Activated CD8-positive, alpha-beta T cell treated with anti-CD3 and anti-CD28 coated beads for 36 hours (primary cell): ENCODE results near the gene PCF11. TPM values are rescaled to one million over a fixed set of nuclear protein-coding genes. Genes with fewer than 3 reads are reported as not detected.

Experiments
- ATAC-seq: fragments of 200-7000 bp; cut with Tn5 transposase; one replicate; pipeline ENCODE4 v1.10.0; 2021; ENCODE audit warnings: mild to moderate bottlenecking, moderate library complexity
- CTCF ChIA-PET: fragments of 350-600 bp; sonication (Branson Sonifier 250); formaldehyde crosslinking; loops from one replicate; lab custom pipeline; 2021; ENCODE audit warnings: antibody characterized with exemption; lab: Charles Lee
- POLR2A ChIA-PET: fragments of 350-600 bp; sonication (Branson Sonifier 250); formaldehyde crosslinking; loops from one replicate; lab custom pipeline; 2021; ENCODE audit warnings: antibody characterized with exemption; lab: Charles Lee
- DNase-seq: peaks from one replicate; pipeline ENCODE4 v3.0.0-alpha.2; 2020
- H3K27ac Mint-ChIP-seq: one replicate; pipeline ENCODE4 v1.8.0; 2021; ENCODE audit warnings: mild to moderate bottlenecking, mixed read lengths
- H3K27me3 Mint-ChIP-seq: one replicate; pipeline ENCODE4 v1.8.0; 2021; ENCODE audit warnings: mixed read lengths
- H3K36me3 Mint-ChIP-seq: one replicate; pipeline ENCODE4 v1.8.0; 2021; ENCODE audit warnings: low read depth, mixed read lengths
- H3K4me1 Mint-ChIP-seq: one replicate; pipeline ENCODE4 v1.8.0; 2021; ENCODE audit warnings: low read depth, mixed read lengths
- H3K4me3 Mint-ChIP-seq: one replicate; pipeline ENCODE4 v1.8.0; 2021; ENCODE audit warnings: mild to moderate bottlenecking, moderate library complexity, mixed read lengths
- H3K9me3 Mint-ChIP-seq: one replicate; pipeline ENCODE4 v1.8.0; 2021; ENCODE audit warnings: mixed read lengths
- CTCF ChIP-seq: fragments of 200-600 bp; IDR thresholded peaks from one replicate; pipeline ENCODE4 v1.8.0; 2022; ENCODE audit warnings: antibody characterized with exemption, mild to moderate bottlenecking
- intact Hi-C: fragments of 100-400 bp; cut with micrococcal nuclease; formaldehyde crosslinking; loops from one replicate; pipeline ENCODE4 v1.10.0; 2022
- total RNA-seq, 2 experiments: library from RNA; stranded (reverse); gene quantifications; one replicate each; pipeline ENCODE4 v1.2.3, GENCODE V29; 2021

PCF11 gene
- total RNA-seq, result 10 to 100 TPM; 53.9 to 55.6 TPM

DNA sequence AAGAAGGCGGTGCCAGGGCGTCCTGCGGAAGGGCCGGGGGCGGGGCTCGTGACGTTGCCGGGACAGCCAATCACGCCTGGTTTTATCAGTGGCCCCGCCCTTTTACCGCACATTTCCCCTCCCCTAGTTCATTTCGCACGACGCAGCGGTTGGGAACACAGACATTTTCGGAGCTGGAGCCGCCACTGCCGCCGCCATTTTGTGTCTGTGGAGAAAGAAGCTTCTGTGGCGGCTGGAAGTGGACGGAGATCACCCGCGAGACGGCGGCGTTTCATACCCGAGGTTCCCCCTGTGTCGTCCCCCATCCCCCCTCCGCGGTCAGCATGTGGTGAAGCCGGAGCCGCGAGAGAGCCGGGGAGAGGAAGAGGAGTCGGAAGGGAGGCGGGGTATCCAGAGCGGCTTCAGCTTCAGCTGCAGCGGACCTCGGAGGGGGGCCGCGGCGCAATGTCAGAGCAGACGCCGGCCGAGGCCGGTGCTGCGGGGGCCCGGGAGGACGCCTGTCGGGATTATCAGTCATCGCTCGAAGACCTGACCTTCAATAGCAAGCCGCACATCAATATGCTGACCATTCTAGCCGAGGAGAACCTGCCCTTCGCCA lies at the start of gene PCF11:
TSS of gene PCF11 (plus strand) at position 136 of the 598 bp plus-strand sequence. CDS start at position 445, 309 bp downstream.
- no peak for DNase-seq
- Mint-ChIP-seq H3K4me1 (peaks cover 27% of the 10 kb centered on the region), H3K4me3 (peak within 1 kb of the TSS; percentile 100), H3K27ac (peak within 1 kb of the TSS; percentile 100), H3K27me3 (no peaks in the 10 kb centered on the region), H3K9me3 (no peaks in the 10 kb centered on the region), H3K36me3 (peaks cover 46% of the 10 kb centered on the region)
- POLR2A ChIA-PET, result interaction anchor here (0.8 to 4.0 kb wide), 17 partner anchors 9 to 256 kb away, joined by 3 to 44 read pairs (median 4); partner anchors contain the start of genes ANKRD42, CCDC90B, DDIAS and PRCP
- CTCF ChIA-PET, result interaction anchor here (1.0 to 2.1 kb wide), 9 partner anchors 16 to 290 kb away, joined by 3 to 8 read pairs (median 3); partner anchors contain the start of gene DDIAS
- TF ChIP-seq CTCF, result no peak
- intact Hi-C loops, result loop anchor here (2.0 to 10.0 kb wide), 3 partner anchors 162 to 256 kb away; partner anchors contain the start of genes DDIAS and PRCP
- ATAC-seq, result peak; percentile 10

GRCh38 chr11:83112886-83113285 lies 44.0 kb upstream of the PCF11 start:
- Mint-ChIP-seq H3K27me3 (no peaks in the 10 kb centered on the region), H3K4me1 (peaks cover 27% of the 10 kb centered on the region), H3K36me3 (no peaks in the 10 kb centered on the region), H3K4me3 (no peak overlapping the region), H3K27ac (no peak overlapping the region), H3K9me3 (no peaks in the 10 kb centered on the region)
- intact Hi-C loops, result no loop called here
- POLR2A ChIA-PET, result no interaction called here
- DNase-seq (no peak), ATAC-seq (no peak)
- TF ChIP-seq CTCF, result no peak
- CTCF ChIA-PET, result no interaction called here

GRCh38 chr11:83115026-83115425 lies 41.9 kb upstream of the PCF11 start:
- no peak for DNase-seq
- POLR2A ChIA-PET, result no interaction called here
- intact Hi-C loops, result no loop called here
- TF ChIP-seq CTCF, result no peak
- H3K4me1 Mint-ChIP-seq, result peaks cover 40% of the 10 kb centered on the region
- ATAC-seq, result no peak
- H3K4me3 Mint-ChIP-seq, result no peak overlapping the region
- CTCF ChIA-PET, result interaction anchor here (1.5 kb wide), 1 partner anchor 42 kb away, joined by 3 read pairs; no protein-coding TSS in a partner anchor
- H3K27ac Mint-ChIP-seq, result no peak overlapping the region
- H3K36me3 Mint-ChIP-seq, result no peaks in the 10 kb centered on the region
- H3K9me3 Mint-ChIP-seq, result no peaks in the 10 kb centered on the region
- no peaks in the 10 kb centered on the region for H3K27me3 Mint-ChIP-seq

GRCh38 chr11:83115551-83115950 lies 41.4 kb upstream of the PCF11 start:
- no peaks in the 10 kb centered on the region for H3K27me3 Mint-ChIP-seq
- H3K9me3 Mint-ChIP-seq, result no peaks in the 10 kb centered on the region
- no peaks in the 10 kb centered on the region for H3K36me3 Mint-ChIP-seq
- no peak overlapping the region for H3K4me3 Mint-ChIP-seq
- ATAC-seq (no peak), DNase-seq (no peak)
- intact Hi-C loops, result no loop called here
- no peak for TF ChIP-seq CTCF
- H3K27ac Mint-ChIP-seq, result no peak overlapping the region
- ChIA-PET CTCF (interaction anchor here (1.3 to 1.5 kb wide), 2 partner anchors 43 to 248 kb away, joined by 3 to 4 read pairs; no protein-coding TSS in a partner anchor), POLR2A (interaction anchor here (2.3 kb wide), 1 partner anchor 42 kb away, joined by 10 read pairs; the partner anchor contains the start of gene PCF11)
- H3K4me1 Mint-ChIP-seq, result peaks cover 42% of the 10 kb centered on the region

GRCh38 chr11:83116015-83116641 lies 40.8 kb upstream of the PCF11 start:
- POLR2A ChIA-PET, result interaction anchor here (0.7 to 2.3 kb wide), 2 partner anchors 41 to 214 kb away, joined by 3 to 10 read pairs; partner anchors contain the start of gene PCF11
- H3K4me1 Mint-ChIP-seq, result peaks cover 42% of the 10 kb centered on the region
- CTCF ChIA-PET, result interaction anchor here (1.3 to 1.5 kb wide), 2 partner anchors 43 to 249 kb away, joined by 3 to 4 read pairs; no protein-coding TSS in a partner anchor
- no peak for ATAC-seq
- no peaks in the 10 kb centered on the region for H3K36me3 Mint-ChIP-seq
- peak overlapping the region; percentile 36 for H3K27ac Mint-ChIP-seq
- H3K9me3 Mint-ChIP-seq, result no peaks in the 10 kb centered on the region
- DNase-seq, result no peak
- TF ChIP-seq CTCF, result no peak
- no peaks in the 10 kb centered on the region for H3K27me3 Mint-ChIP-seq
- peak overlapping the region; percentile 72 for H3K4me3 Mint-ChIP-seq
- intact Hi-C loops, result no loop called here
